ENCODE measurements around the gene GALNT3. TPM values are rescaled to one million over a fixed set of nuclear protein-coding genes. Genes with fewer than 3 reads are reported as not detected.

Gene GALNT3
- total RNA-seq, 1 experiment from 2014 or later: 33.1 TPM

- no peaks in the 10 kb centered on the region for H3K27me3 ChIP-seq (ENCODE audit: insufficient read depth, low read depth)
- H3K9me2 ChIP-seq (ENCODE audit: insufficient read depth): no peaks in the 10 kb centered on the region
- CTCF ChIA-PET: no interaction called here
- POLR2A ChIA-PET (ENCODE audit: unreplicated experiment): no interaction called here
- no peaks in the 10 kb centered on the region for H3K4me1 ChIP-seq (replicated peaks; ENCODE audit: insufficient read depth)
- intact Hi-C loops (cut with micrococcal nuclease; ENCODE audit: unreplicated experiment): no loop called here
- H3K9me3 ChIP-seq (ENCODE audit: insufficient read depth, low read depth): no peaks in the 10 kb centered on the region
- no peaks in the 10 kb centered on the region for H3K79me2 ChIP-seq (ENCODE audit: low read depth)
- H3K27ac ChIP-seq: no peak overlapping the region
- no peak overlapping the region for H3K4me2 ChIP-seq
- H3K36me3 ChIP-seq (ENCODE audit: low read depth): no peaks in the 10 kb centered on the region
- no peak for DNase-seq
- H4K20me1 ChIP-seq (ENCODE audit: insufficient read depth): no peaks in the 10 kb centered on the region
- H2AFZ ChIP-seq: no peak overlapping the region
- H3K4me3 ChIP-seq: no peak overlapping the region
- H3F3A ChIP-seq (ENCODE audit: insufficient read depth, low read depth): no peaks in the 10 kb centered on the region
- BruUV-seq (replicated peaks): no TSS peak
- TF ChIP-seq CTCF (conservative IDR thresholded peaks at IDR 0.05) (no peak), EZH2 (IDR thresholded peaks at IDR 0.05; ENCODE audit: low read depth) (no peak)
Measured at GRCh38 chr2:165815299-165816141, 21.5 kb upstream of the GALNT3 start.

GRCh38 chr2:165814473-165814872 is 20.4 kb upstream of the GALNT3 start:
- H3K4me3 ChIP-seq: no peak overlapping the region
- ChIA-PET CTCF (no interaction called here), POLR2A (ENCODE audit: unreplicated experiment) (no interaction called here)
- H2AFZ ChIP-seq: no peak overlapping the region
- intact Hi-C loops (cut with micrococcal nuclease; ENCODE audit: unreplicated experiment): no loop called here
- no peaks in the 10 kb centered on the region for H3K4me1 ChIP-seq (replicated peaks; ENCODE audit: insufficient read depth)
- no peaks in the 10 kb centered on the region for H3F3A ChIP-seq (ENCODE audit: insufficient read depth, low read depth)
- no peaks in the 10 kb centered on the region for H3K36me3 ChIP-seq (ENCODE audit: low read depth)
- no TSS peak for BruUV-seq (replicated peaks)
- TF ChIP-seq EZH2 (IDR thresholded peaks at IDR 0.05; ENCODE audit: low read depth) (no peak), CTCF (conservative IDR thresholded peaks at IDR 0.05) (no peak)
- H3K27me3 ChIP-seq (ENCODE audit: insufficient read depth, low read depth): no peaks in the 10 kb centered on the region
- H3K27ac ChIP-seq: no peak overlapping the region
- no peak overlapping the region for H3K4me2 ChIP-seq
- H4K20me1 ChIP-seq (ENCODE audit: insufficient read depth): no peaks in the 10 kb centered on the region
- no peaks in the 10 kb centered on the region for H3K79me2 ChIP-seq (ENCODE audit: low read depth)
- H3K9me3 ChIP-seq (ENCODE audit: insufficient read depth, low read depth): no peaks in the 10 kb centered on the region
- DNase-seq: no peak
- no peaks in the 10 kb centered on the region for H3K9me2 ChIP-seq (ENCODE audit: insufficient read depth)

DNA sequence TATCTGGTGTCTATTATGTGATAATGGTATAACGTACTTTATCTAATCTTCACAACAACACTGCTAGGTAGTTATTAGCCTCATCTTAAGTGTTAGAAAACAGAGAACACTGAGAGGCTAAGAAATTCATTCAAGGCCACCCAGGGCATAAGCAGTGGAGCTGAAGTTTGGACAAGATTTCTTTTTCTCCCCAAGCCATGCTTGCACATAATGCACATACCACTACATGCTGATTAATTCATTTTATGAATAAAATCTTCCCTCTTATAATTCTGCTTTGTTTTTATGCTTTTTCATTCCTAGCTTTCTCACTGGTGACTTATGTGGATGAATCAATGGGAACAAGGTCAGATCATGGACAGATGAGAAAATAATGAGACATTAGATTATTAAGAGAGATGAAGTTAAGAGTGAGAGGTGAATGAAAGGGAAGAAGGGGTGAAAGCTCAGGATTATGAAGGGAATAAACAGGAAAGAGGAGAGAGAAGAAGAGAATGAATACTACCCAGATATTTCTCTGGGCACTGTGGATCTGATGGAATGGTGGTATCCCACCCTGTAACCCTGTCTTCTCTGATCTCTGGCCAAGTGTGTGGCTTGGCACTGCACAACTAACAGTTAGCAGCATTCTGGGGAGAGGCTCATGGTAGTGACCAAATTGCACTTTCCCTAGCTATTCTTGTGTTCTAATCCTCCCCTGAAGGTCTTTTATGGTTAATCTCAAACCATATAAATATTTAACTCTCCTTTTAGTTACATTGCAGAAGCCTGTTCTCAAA is 17.7 kb upstream of the GALNT3 start:
- no peak overlapping the region for H2AFZ ChIP-seq
- intact Hi-C loops (cut with micrococcal nuclease; ENCODE audit: unreplicated experiment): no loop called here
- ChIA-PET POLR2A (ENCODE audit: unreplicated experiment) (no interaction called here), CTCF (no interaction called here)
- H3K9me2 ChIP-seq (ENCODE audit: insufficient read depth): no peaks in the 10 kb centered on the region
- H3K27me3 ChIP-seq (ENCODE audit: insufficient read depth, low read depth): no peaks in the 10 kb centered on the region
- TF ChIP-seq EZH2 (IDR thresholded peaks at IDR 0.05; ENCODE audit: low read depth) (no peak), CTCF (conservative IDR thresholded peaks at IDR 0.05) (no peak)
- H3K4me1 ChIP-seq (replicated peaks; ENCODE audit: insufficient read depth): no peaks in the 10 kb centered on the region
- no TSS peak for BruUV-seq (replicated peaks)
- no peaks in the 10 kb centered on the region for H4K20me1 ChIP-seq (ENCODE audit: insufficient read depth)
- no peaks in the 10 kb centered on the region for H3F3A ChIP-seq (ENCODE audit: insufficient read depth, low read depth)
- no peak overlapping the region for H3K4me3 ChIP-seq
- H3K27ac ChIP-seq: no peak overlapping the region
- no peaks in the 10 kb centered on the region for H3K9me3 ChIP-seq (ENCODE audit: insufficient read depth, low read depth)
- no peaks in the 10 kb centered on the region for H3K36me3 ChIP-seq (ENCODE audit: low read depth)
- no peak for DNase-seq
- no peaks in the 10 kb centered on the region for H3K79me2 ChIP-seq (ENCODE audit: low read depth)
- no peak overlapping the region for H3K4me2 ChIP-seq
